ENCODE measurements around the gene TMBIM4. TPM values are rescaled to one million over a fixed set of nuclear protein-coding genes. Genes with fewer than 3 reads are reported as not detected.

The TMBIM4 gene
- polyA plus RNA-seq, 1 of the 3 experiments (the other 2 are of a cell fraction): 68.5 TPM

- peak within 1 kb of the TSS; percentile 34 to 47; a peak in 3 of 4 replicates for H3K4me3 ChIP-seq (ENCODE audit: low read depth in 2 of 2, low read length in 1 of 2)
- no peaks in the 10 kb centered on the region for H3F3A ChIP-seq (replicated peaks; ENCODE audit: insufficient read depth)
- TF ChIP-seq FOSL2 (IDR thresholded peaks at IDR 0.05; ENCODE audit: borderline replicate concordance, low read depth): no peak
- no peak for TF ChIP-seq GABPA (IDR thresholded peaks at IDR 0.05; ENCODE audit: low read depth)
- TF ChIP-seq RXRA (IDR thresholded peaks at IDR 0.05; ENCODE audit: borderline replicate concordance, low read depth): no peak
- no peak for TF ChIP-seq PBX3 (IDR thresholded peaks at IDR 0.05)
- TF ChIP-seq YY1 (IDR thresholded peaks at IDR 0.05; ENCODE audit: low read depth): no peak
- TF ChIP-seq FOXJ3 (CRISPR knock-in tag; IDR thresholded peaks at IDR 0.05): no peak
- TF ChIP-seq, protein P1, sequence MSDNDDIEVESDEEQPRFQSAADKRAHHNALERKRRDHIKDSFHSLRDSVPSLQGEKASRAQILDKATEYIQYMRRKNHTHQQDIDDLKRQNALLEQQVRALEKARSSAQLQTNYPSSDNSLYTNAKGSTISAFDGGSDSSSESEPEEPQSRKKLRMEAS (IDR thresholded peaks at IDR 0.05; ENCODE audit: low read depth): peak; percentile 25; the same call in 1 of the 2 replicates
- no peak for TF ChIP-seq GATA2 (CRISPR knock-in tag; IDR thresholded peaks at IDR 0.05)
- no peak for TF ChIP-seq ELF1 (IDR thresholded peaks at IDR 0.05)
- TF ChIP-seq EZH2phosphoT487 (IDR thresholded peaks at IDR 0.05; ENCODE audit: borderline replicate concordance, low read depth): peak; percentile 53; the same call in 1 of the 2 replicates
- peak; percentile 73 for TF ChIP-seq USF1 (IDR thresholded peaks at IDR 0.05; ENCODE audit: borderline replicate concordance, low read depth)
- no peak for TF ChIP-seq EP300 (IDR thresholded peaks at IDR 0.05; ENCODE audit: borderline replicate concordance in 1 of 2, low read depth in 1 of 2, low read length in 1 of 2)
- no peak for TF ChIP-seq SMC3 (IDR thresholded peaks at IDR 0.05; ENCODE audit: low read depth, low read length)
- TF ChIP-seq REST (IDR thresholded peaks at IDR 0.05; ENCODE audit: low read depth, low read length): no peak
- H3K4me2 ChIP-seq: peak within 1 kb of the TSS; percentile 71
- no peak within 1 kb of the TSS for H3K27ac ChIP-seq (ENCODE audit: low read depth in 2 of 2, low read length in 1 of 2)
- WGBS (ENCODE audit: low lambda C conversion rate): 42% methylated on average over 21 of the region's 82 CpGs
- no peaks in the 10 kb centered on the region for H3K9me3 ChIP-seq
- peak within 1 kb of the TSS; percentile 74; the same call in 1 of the 2 replicates for H2AFZ ChIP-seq (ENCODE audit: low read depth)
- peak; percentile 69 for DNase-seq
- no peaks in the 10 kb centered on the region for H3K79me2 ChIP-seq (ENCODE audit: insufficient read depth)
- H3K4me1 ChIP-seq (ENCODE audit: control insufficient read depth in 1 of 2, insufficient read depth in 2 of 2, low read depth in 1 of 2, low read length in 1 of 2): peaks cover 0 to 4% of the 10 kb centered on the region in 2 experiments; a peak in 1 of 4 replicates
- CTCF ChIA-PET: interaction anchor here (0.6 to 1.7 kb wide), 3 partner anchors 9 to 63 kb away, joined by 3 to 5 read pairs (median 4); partner anchors contain the start of gene TMBIM4
- POLR2A ChIA-PET: no interaction called here
- no peaks in the 10 kb centered on the region for H3K36me3 ChIP-seq (replicated peaks in 1 of 2; ENCODE audit: control insufficient read depth in 1 of 2, insufficient read depth in 2 of 2, low read length in 1 of 2)
- H4K20me1 ChIP-seq (ENCODE audit: insufficient read depth): no peaks in the 10 kb centered on the region
- H3K27me3 ChIP-seq (ENCODE audit: insufficient read depth): peaks cover 56% of the 10 kb centered on the region
- no peaks in the 10 kb centered on the region for H3K9me2 ChIP-seq
- no peak within 1 kb of the TSS for H3K9ac ChIP-seq
These were observed 19.0 kb upstream of the TMBIM4 start, which contains the start of gene IRAK3 for GRCh38 chr12:66188584-66189485. TSS of gene IRAK3 (plus strand) at chr12:66189214. CDS start at chr12:66189300, 86 bp downstream.
